K562 (cell line): ENCODE measurements around the gene PPP6R1. TPM values are rescaled to one million over a fixed set of nuclear protein-coding genes. Genes with fewer than 3 reads are reported as not detected.

Source experiments
- ASH1L ChIP-seq: fragments of 450-650 bp; IDR thresholded peaks from 2 replicates; pipeline ENCODE4 v1.6.1; 2018; ENCODE audit warnings: borderline replicate concordance, mild to moderate bottlenecking, low read depth; ENCODE audit not compliant: partially characterized antibody
- CCNT2 ChIP-seq: IDR thresholded peaks from 2 replicates; pipeline ENCODE4 v1.6.1; 2011; ENCODE audit warnings: borderline replicate concordance, low read depth, mild to moderate bottlenecking, moderate library complexity, mixed read lengths, low read length; ENCODE audit not compliant: insufficient read length; ENCODE audit errors: extremely low read depth
- CEBPG ChIP-seq, 3 experiments: fragments of 200-800 bp in 1 of 3; sonication (Bioruptor generic) in 1 of 3; sonication (generic) in 1 of 3; formaldehyde crosslinking in 1 of 3; IDR thresholded peaks in 2 of 3; conservative IDR thresholded peaks in 1 of 3; 2 replicates each; pipeline versions ENCODE4 v1.6.1 to v1.8.0; 2016 to 2022; ENCODE audit warnings: missing compliant biosample characterization in 2 of 3, missing genetic modification characterization in 2 of 3, mild to moderate bottlenecking in 1 of 3, missing genetic modification reagents in 1 of 3
- EZH2 ChIP-seq: IDR thresholded peaks from 2 replicates; pipeline ENCODE4 v1.6.1; 2012; ENCODE audit warnings: low read depth, mild to moderate bottlenecking, inconsistent platforms, low read length, borderline replicate concordance
- GTF3C2 ChIP-seq: IDR thresholded peaks from 3 replicates; pipeline ENCODE4 v1.6.1; 2011; ENCODE audit warnings: borderline replicate concordance, mild to moderate bottlenecking, moderate library complexity; ENCODE audit not compliant: insufficient read length; ENCODE audit errors: extremely low read depth
- NR2C2 ChIP-seq, 2 experiments: fragments of 200-800 bp in 1 of 2; sonication (Bioruptor generic) in 1 of 2; sonication (generic) in 1 of 2; formaldehyde crosslinking in 1 of 2; IDR thresholded peaks; 2 replicates each; pipeline versions ENCODE4 v1.6.1 to v1.8.0; 2016 to 2022; ENCODE audit warnings: mild to moderate bottlenecking in 1 of 2, missing compliant biosample characterization in 1 of 2, missing genetic modification characterization in 1 of 2, missing genetic modification reagents in 1 of 2
- RBM14 ChIP-seq: fragments of 200-400 bp; formaldehyde crosslinking; IDR thresholded peaks from 2 replicates; pipeline ENCODE4 v1.6.1; 2018; ENCODE audit warnings: low read depth, mild to moderate bottlenecking, low read length, moderate library complexity, borderline replicate concordance; ENCODE audit not compliant: insufficient read depth
- TCF15 ChIP-seq: fragments of 250-450 bp; sonication (Bioruptor Pico); IDR thresholded peaks from 2 replicates; pipeline ENCODE4 v1.8.0; 2022; ENCODE audit warnings: moderate library complexity, mild to moderate bottlenecking, inconsistent platforms
- TGIF2 ChIP-seq: sonication (generic); formaldehyde crosslinking; IDR thresholded peaks from 2 replicates; pipeline ENCODE4 v1.8.1; 2022; ENCODE audit warnings: mild to moderate bottlenecking, missing genetic modification reagents, moderate library complexity
- TRIM25 ChIP-seq: fragments of 450-650 bp; IDR thresholded peaks from 2 replicates; pipeline ENCODE4 v1.7.0; 2016; ENCODE audit warnings: borderline replicate concordance
- ZBTB1 ChIP-seq: sonication (generic); formaldehyde crosslinking; IDR thresholded peaks from 2 replicates; pipeline ENCODE4 v1.8.1; 2023; ENCODE audit warnings: missing genetic modification reagents, low read depth, mild to moderate bottlenecking, borderline replicate concordance
- ZNF197 ChIP-seq: fragments of 200-800 bp; sonication (Bioruptor generic); IDR thresholded peaks from 2 replicates; pipeline ENCODE4 v1.6.1; 2016; ENCODE audit warnings: low read depth, missing genetic modification characterization, missing compliant biosample characterization
- ZNF274 ChIP-seq: IDR thresholded peaks from 2 replicates; pipeline ENCODE4 v1.6.1; 2011; ENCODE audit warnings: low read depth, mild to moderate bottlenecking, low read length, moderate library complexity, borderline replicate concordance
- ZNF518B ChIP-seq: fragments of 250-450 bp; sonication (Bioruptor Pico); IDR thresholded peaks from 2 replicates; pipeline ENCODE4 v1.5.0; 2021; ENCODE audit warnings: mild to moderate bottlenecking, moderate library complexity
- ZNF561 ChIP-seq: fragments of 450-650 bp; formaldehyde crosslinking; conservative IDR thresholded peaks from 2 replicates; pipeline ENCODE4 v1.4.0; 2020; ENCODE audit warnings: mild to moderate bottlenecking, moderate library complexity
- polyA plus RNA-seq, 8 experiments: library from polyadenylated mRNA; depleted of rRNA in 4 of 8; stranded (reverse) in 5 of 8; unstranded in 3 of 8; fragments of >200 nt; fragmentation: Nextera tagmentation in 2 of 8; fragmentation: Illumina TruSeq in 1 of 8; extraction: Ambion mirVana in 2 of 8; extraction: Trizol in 1 of 8; gene quantifications; 2 replicates each; pipeline versions ENCODE4 v1.2.1 to v1.2.3, GENCODE V29; 2011 to 2014; ENCODE audit warnings: inconsistent platforms in 1 of 8, missing spikeins in 1 of 8
- total RNA-seq, 7 experiments: library from RNA; depleted of rRNA in 6 of 7; stranded (reverse); fragments of >200 nt in 6 of 7; fragmentation: Illumina TruSeq in 2 of 7; extraction: Trizol in 2 of 7; gene quantifications; 2 replicates each; pipeline versions ENCODE4 v1.2.1 to v1.2.3, GENCODE V29; 2011 to 2021; ENCODE audit warnings: low replicate concordance in 1 of 7

The PPP6R1 gene
- total and polyA plus RNA-seq, 9 of the 15 experiments (the other 6 are each of a cell fraction or from before 2014, with no cell fraction given), result 0.48 to 135 (median 37.2) TPM

- TF ChIP-seq RBM14, result no peak
- TF ChIP-seq ZNF561 (CRISPR knock-in tag), result no peak
- TF ChIP-seq ZBTB1 (CRISPR knock-in tag), result no peak
- TF ChIP-seq ZNF518B, result no peak
- TF ChIP-seq TRIM25, result no peak
- TF ChIP-seq TCF15, result no peak
- TF ChIP-seq ZNF274, result no peak
- no peak for TF ChIP-seq EZH2
- no peak for TF ChIP-seq CCNT2
- TF ChIP-seq ZNF197, result no peak
- no peak for TF ChIP-seq CEBPG (CRISPR knock-in tag; IDR thresholded peaks at IDR 0.05)
- no peak for TF ChIP-seq CEBPG (tag; conservative IDR thresholded peaks at IDR 0.05 in 1 of 2, IDR thresholded peaks at IDR 0.05 in 1 of 2)
- TF ChIP-seq GTF3C2, result no peak
- peak; percentile 95 for TF ChIP-seq NR2C2 (CRISPR knock-in tag; IDR thresholded peaks at IDR 0.05)
- TF ChIP-seq NR2C2 (tag; IDR thresholded peaks at IDR 0.05), result peak; percentile 99
- TF ChIP-seq TGIF2 (CRISPR knock-in tag), result no peak
- no peak for TF ChIP-seq ASH1L
Measured at GRCh38 chr19:55279770-55280643, 21.2 kb upstream of the PPP6R1 start, which contains the start of gene HSPBP1 (continued).
